HG03460 (cell line): ENCODE measurements around the gene METTL13.

ENCODE experiments used
- ATAC-seq: cut with Tn5 transposase; IDR thresholded peaks from one replicate; pipeline ENCODE4 v1.9.1; 2021; ENCODE audit not compliant: unreplicated experiment

The METTL13 gene

DNA sequence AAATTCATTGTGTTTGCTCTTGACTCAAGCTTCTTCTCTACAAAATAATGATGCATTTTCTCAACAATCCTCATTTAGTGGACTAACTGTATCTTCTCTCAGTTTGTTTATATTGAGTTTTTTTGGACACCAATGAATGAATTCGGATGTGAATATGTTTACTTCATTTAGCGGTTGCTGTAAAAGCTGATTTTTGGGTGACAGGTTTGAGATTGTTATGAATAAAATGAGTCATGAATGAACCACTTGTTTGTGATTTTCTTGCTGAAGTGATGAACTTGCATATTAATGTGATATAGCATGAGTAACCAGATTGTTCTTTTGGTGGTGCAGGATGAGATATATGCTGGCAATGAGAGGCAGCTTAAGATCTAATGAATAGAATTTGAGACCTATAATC is 62.9 kb downstream of the METTL13 start:
- ATAC-seq = no peak

DNA sequence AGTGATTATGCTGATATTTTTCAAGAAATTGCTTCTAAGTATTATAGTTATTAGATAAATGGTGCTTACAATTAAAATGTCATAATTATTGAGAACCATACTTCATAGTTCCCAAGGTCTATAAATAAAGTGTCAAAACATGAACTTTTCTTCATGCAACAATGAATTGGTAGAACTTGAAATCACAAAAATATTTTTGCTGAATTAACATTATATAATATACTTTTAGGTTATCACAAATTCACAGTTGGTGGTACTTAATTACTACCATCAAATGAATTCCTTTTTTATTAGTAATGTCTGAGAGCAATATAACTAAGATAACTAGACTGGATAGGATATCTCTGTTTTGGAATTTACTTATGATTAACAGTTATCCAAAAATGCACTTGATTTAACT is 64.5 kb downstream of the METTL13 start:
- no peak for ATAC-seq
